ENCODE data around the gene NXT1.
A peak's percentile ranks its signal among the peaks of the same experiment; 100 is the strongest.

The NXT1 gene

GRCh38 chr20:23379772-23380171 is 29.2 kb downstream of the NXT1 start:
- H3K9me3 Mint-ChIP-seq = peaks cover 4% of the 10 kb centered on the region
- peaks cover 6% of the 10 kb centered on the region for H3K4me1 Mint-ChIP-seq
- ATAC-seq = no peak
- no peaks in the 10 kb centered on the region for H3K27me3 Mint-ChIP-seq
- no peak for DNase-seq
- H3K36me3 Mint-ChIP-seq (ENCODE audit: low read depth) = peaks cover 52% of the 10 kb centered on the region
- no peak overlapping the region for H3K4me3 Mint-ChIP-seq
- no peak overlapping the region for H3K27ac Mint-ChIP-seq

DNA sequence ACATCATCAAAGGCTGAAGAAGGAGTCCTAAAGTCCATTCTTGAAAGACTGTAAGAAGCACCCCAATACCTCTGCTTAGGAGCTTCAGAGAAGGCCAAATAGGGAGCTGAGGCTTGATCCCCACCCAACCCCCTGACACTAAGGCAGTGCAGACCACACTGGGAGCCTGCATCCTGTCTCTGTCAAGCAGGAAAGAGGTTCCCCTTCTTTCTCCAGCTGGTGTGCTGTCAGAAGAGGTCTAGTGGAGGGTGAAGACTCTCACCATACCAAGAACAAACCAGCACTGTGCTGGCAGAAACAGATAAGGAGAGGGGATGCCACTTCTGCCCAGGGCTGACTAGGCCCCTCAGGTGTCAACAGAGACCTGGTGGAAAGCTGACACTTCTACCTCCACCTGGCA is 31.3 kb downstream of the NXT1 start:
- Mint-ChIP-seq H3K4me1 (peaks cover 4% of the 10 kb centered on the region), H3K36me3 (ENCODE audit: low read depth) (peaks cover 45% of the 10 kb centered on the region), H3K27ac (no peak overlapping the region)

GRCh38 chr20:23386304-23387117 is 35.9 kb downstream of the NXT1 start:
- DNase-seq (no peak), ATAC-seq (no peak)
- peaks cover 67% of the 10 kb centered on the region for H3K36me3 Mint-ChIP-seq (ENCODE audit: low read depth)
- H3K27ac Mint-ChIP-seq = no peak overlapping the region
- peaks cover 4% of the 10 kb centered on the region for H3K9me3 Mint-ChIP-seq
- H3K27me3 Mint-ChIP-seq = no peaks in the 10 kb centered on the region
- H3K4me3 Mint-ChIP-seq = no peak overlapping the region
- H3K4me1 Mint-ChIP-seq = peaks cover 4% of the 10 kb centered on the region

More for the DNA sequence above, 31.3 kb downstream of the NXT1 start:
- Mint-ChIP-seq H3K4me3 (no peak overlapping the region), H3K9me3 (peaks cover 4% of the 10 kb centered on the region), H3K27me3 (no peaks in the 10 kb centered on the region)
- DNase-seq (no peak), ATAC-seq (no peak)

DNA sequence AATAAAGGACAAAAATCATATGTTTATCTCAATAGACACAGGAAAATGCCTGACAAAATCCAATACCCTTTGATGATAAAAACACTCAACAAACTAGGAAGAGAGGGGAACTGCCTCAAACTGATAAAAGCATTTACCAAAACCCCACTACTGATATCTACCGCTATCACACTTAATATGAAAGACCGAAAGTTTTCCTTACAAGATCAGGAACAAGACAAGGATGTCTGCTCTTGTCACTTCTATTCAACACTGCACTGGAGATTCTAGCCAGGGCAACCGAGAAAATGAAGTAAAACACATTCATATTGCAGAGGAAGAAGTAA is 36.5 kb downstream of the NXT1 start:
- Mint-ChIP-seq H3K4me3 (no peak overlapping the region), H3K27me3 (no peaks in the 10 kb centered on the region), H3K9me3 (peaks cover 4% of the 10 kb centered on the region), H3K27ac (no peak overlapping the region), H3K4me1 (peaks cover 4% of the 10 kb centered on the region), H3K36me3 (ENCODE audit: low read depth) (peaks cover 68% of the 10 kb centered on the region)
- no peak for DNase-seq
- no peak for ATAC-seq

- no peak overlapping the region for H3K4me3 Mint-ChIP-seq
- no peaks in the 10 kb centered on the region for H3K9me3 Mint-ChIP-seq
- no peak for DNase-seq
- H3K4me1 Mint-ChIP-seq = no peaks in the 10 kb centered on the region
- ATAC-seq = no peak
- H3K36me3 Mint-ChIP-seq (ENCODE audit: low read depth) = peaks cover 62% of the 10 kb centered on the region
- no peaks in the 10 kb centered on the region for H3K27me3 Mint-ChIP-seq
- no peak overlapping the region for H3K27ac Mint-ChIP-seq
These were observed 39.6 kb downstream of the NXT1 start for GRCh38 chr20:23390091-23390774.

- H3K4me1 Mint-ChIP-seq = peaks cover 1% of the 10 kb centered on the region
- no peak overlapping the region for H3K4me3 Mint-ChIP-seq
- ATAC-seq (no peak), DNase-seq (no peak)
- H3K27ac Mint-ChIP-seq = no peak overlapping the region
- H3K9me3 Mint-ChIP-seq = no peaks in the 10 kb centered on the region
- peaks cover 56% of the 10 kb centered on the region for H3K36me3 Mint-ChIP-seq (ENCODE audit: low read depth)
- H3K27me3 Mint-ChIP-seq = no peaks in the 10 kb centered on the region
These were observed 41.2 kb downstream of the NXT1 start for GRCh38 chr20:23391707-23392310.

- ATAC-seq (peak; percentile 24), DNase-seq (no peak)
- Mint-ChIP-seq H3K27me3 (no peaks in the 10 kb centered on the region), H3K4me3 (no peak overlapping the region), H3K27ac (peak overlapping the region; percentile 7), H3K4me1 (peaks cover 18% of the 10 kb centered on the region), H3K36me3 (ENCODE audit: low read depth) (peaks cover 43% of the 10 kb centered on the region), H3K9me3 (no peaks in the 10 kb centered on the region)
These were observed 43.6 kb downstream of the NXT1 start for GRCh38 chr20:23393996-23394775.

GRCh38 chr20:23396950-23397627 is 46.5 kb downstream of the NXT1 start:
- Mint-ChIP-seq H3K36me3 (ENCODE audit: low read depth) (peaks cover 34% of the 10 kb centered on the region), H3K27ac (no peak overlapping the region), H3K4me3 (no peak overlapping the region), H3K27me3 (no peaks in the 10 kb centered on the region), H3K4me1 (peaks cover 43% of the 10 kb centered on the region), H3K9me3 (no peaks in the 10 kb centered on the region)
- ATAC-seq (no peak), DNase-seq (no peak)

- Mint-ChIP-seq H3K27ac (peak overlapping the region; percentile 67), H3K27me3 (no peaks in the 10 kb centered on the region), H3K4me1 (peaks cover 46% of the 10 kb centered on the region), H3K9me3 (no peaks in the 10 kb centered on the region), H3K4me3 (peak overlapping the region; percentile 43), H3K36me3 (ENCODE audit: low read depth) (peaks cover 38% of the 10 kb centered on the region)
- peak; percentile 30 for ATAC-seq
- no peak for DNase-seq
These were observed 47.4 kb downstream of the NXT1 start for GRCh38 chr20:23397961-23398360.

DNA sequence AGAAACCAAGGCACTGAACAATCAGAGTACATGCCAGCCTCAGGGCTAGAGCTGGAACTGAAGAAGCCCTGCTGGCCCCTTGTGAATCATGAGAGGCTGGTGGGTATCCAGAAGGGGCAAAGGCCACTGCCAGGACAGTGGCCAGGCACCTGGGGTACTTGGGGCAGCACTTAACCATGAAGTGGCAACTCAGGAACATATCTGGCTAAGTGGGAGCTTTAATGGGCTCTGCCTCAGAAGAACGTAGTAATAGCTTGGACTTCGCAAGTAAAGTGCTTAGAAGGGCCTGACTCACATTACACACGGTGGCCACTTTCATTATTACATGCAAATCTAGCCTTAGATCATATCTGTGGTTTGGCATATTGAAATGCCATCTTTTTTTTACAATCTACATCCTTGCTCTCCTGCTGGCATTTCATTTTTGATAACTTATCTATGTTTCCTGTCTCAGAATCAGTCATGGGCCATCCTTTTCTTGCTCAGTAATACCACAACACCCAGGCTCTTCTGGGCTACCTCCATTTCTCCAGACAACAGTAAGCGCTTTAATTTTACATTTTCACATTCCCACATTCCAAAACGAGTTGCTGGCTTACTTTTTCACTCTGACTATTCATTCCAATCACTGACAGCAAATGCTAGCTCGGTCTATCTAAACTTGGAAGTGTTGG is 49.1 kb downstream of the NXT1 start:
- Mint-ChIP-seq H3K4me3 (peak overlapping the region; percentile 31), H3K27me3 (no peaks in the 10 kb centered on the region), H3K9me3 (no peaks in the 10 kb centered on the region), H3K27ac (peak overlapping the region; percentile 80), H3K36me3 (ENCODE audit: low read depth) (peaks cover 27% of the 10 kb centered on the region), H3K4me1 (peaks cover 46% of the 10 kb centered on the region)
- ATAC-seq = peak; percentile 92
- no peak for DNase-seq

GRCh38 chr20:23401051-23401450 is 50.5 kb downstream of the NXT1 start:
- no peaks in the 10 kb centered on the region for H3K27me3 Mint-ChIP-seq
- ATAC-seq = no peak

GRCh38 chr20:23403751-23404150 is 53.2 kb downstream of the NXT1 start:
- H3K9me3 Mint-ChIP-seq = no peaks in the 10 kb centered on the region
- no peak overlapping the region for H3K27ac Mint-ChIP-seq
- no peak for ATAC-seq
- no peaks in the 10 kb centered on the region for H3K27me3 Mint-ChIP-seq
- peaks cover 21% of the 10 kb centered on the region for H3K36me3 Mint-ChIP-seq (ENCODE audit: low read depth)
- no peak overlapping the region for H3K4me3 Mint-ChIP-seq
- no peak for DNase-seq
- peaks cover 62% of the 10 kb centered on the region for H3K4me1 Mint-ChIP-seq

More at GRCh38 chr20:23401051-23401450, 50.5 kb downstream of the NXT1 start:
- Mint-ChIP-seq H3K9me3 (no peaks in the 10 kb centered on the region), H3K36me3 (ENCODE audit: low read depth) (peaks cover 21% of the 10 kb centered on the region), H3K4me1 (peaks cover 50% of the 10 kb centered on the region), H3K4me3 (no peak overlapping the region), H3K27ac (peak overlapping the region; percentile 6)
- no peak for DNase-seq

DNA sequence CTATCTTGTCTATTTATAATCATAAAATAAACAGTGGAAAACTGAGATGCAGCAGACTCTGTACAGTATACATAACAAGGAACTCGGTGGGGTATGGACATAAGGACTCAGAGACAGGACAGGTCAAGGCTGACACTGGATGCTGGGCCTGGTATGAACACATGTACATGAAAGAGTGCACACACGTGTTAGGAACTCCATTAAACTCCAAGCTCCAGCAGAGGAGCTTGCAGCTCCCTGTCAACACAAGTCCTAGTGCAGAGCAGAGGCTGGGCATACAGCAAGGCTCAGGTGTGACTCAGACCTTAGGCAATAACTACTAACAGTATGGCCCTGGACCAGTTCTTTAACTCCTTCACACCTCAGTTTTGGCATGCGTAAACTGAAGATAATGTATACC is 53.6 kb downstream of the NXT1 start:
- Mint-ChIP-seq H3K27me3 (no peaks in the 10 kb centered on the region), H3K36me3 (ENCODE audit: low read depth) (peaks cover 18% of the 10 kb centered on the region), H3K27ac (no peak overlapping the region), H3K9me3 (no peaks in the 10 kb centered on the region), H3K4me3 (no peak overlapping the region), H3K4me1 (peaks cover 62% of the 10 kb centered on the region)
- no peak for DNase-seq
- ATAC-seq = no peak

Data from activated naive CD8-positive, alpha-beta T cell treated with anti-CD3 and anti-CD28 coated beads, Interleukin-2, amount 50 U/mL, for 24 hours (primary cell).